H1 (cell line): ENCODE results near the gene CERT1. TPM values are rescaled to one million over a fixed set of nuclear protein-coding genes. Genes with fewer than 3 reads are reported as not detected.

Experiments used
- CTCF ChIA-PET: fragments of 300-600 bp; sonication (Branson Sonifier 250); formaldehyde crosslinking; loops from one replicate; lab custom pipeline; 2021; ENCODE audit not compliant: partially characterized antibody; lab: Charles Lee
- POLR2A ChIA-PET: fragments of 300-600 bp; sonication (Branson Sonifier 250); formaldehyde crosslinking; loops from one replicate; lab custom pipeline; 2021; ENCODE audit warnings: inconsistent platforms; ENCODE audit not compliant: partially characterized antibody; lab: Charles Lee
- DNase-seq, 2 experiments: peaks; one replicate each; pipeline versions ENCODE4 v3.0.0 to v3.0.0-alpha.2; 2010 to 2022; ENCODE audit warnings: low spot score in 2 of 2, low read depth in 1 of 2, mixed read lengths in 1 of 2
- FAIRE-seq: peaks from 2 replicates; lab custom pipeline; 2011; peaks lifted over from hg19 to GRCh38; lab: Jason Lieb, UNC
- H2AFZ ChIP-seq: 2 replicates; pipeline ENCODE4 v1.8.1; 2012; ENCODE audit warnings: low read length, inconsistent platforms
- H2AK5ac ChIP-seq: 2 replicates; pipeline ENCODE4 v1.6.1; 2013; ENCODE audit warnings: low read depth, low read length
- H2BK120ac ChIP-seq: replicated peaks from 2 replicates; pipeline ENCODE3; 2013; ENCODE audit warnings: low read depth, low read length, inconsistent platforms
- H2BK12ac ChIP-seq: 2 replicates; pipeline ENCODE4 v1.6.1; 2013; ENCODE audit warnings: low read depth, low read length
- H2BK15ac ChIP-seq: 2 replicates; pipeline ENCODE4 v1.6.1; 2013; ENCODE audit warnings: low read length
- H2BK20ac ChIP-seq: 2 replicates; pipeline ENCODE4 v1.6.1; 2013; ENCODE audit warnings: low read length
- H2BK5ac ChIP-seq: 2 replicates; pipeline ENCODE4 v1.6.1; 2013; ENCODE audit warnings: low read depth, low read length
- H3K14ac ChIP-seq: 2 replicates; pipeline ENCODE4 v1.6.1; 2013; ENCODE audit warnings: inconsistent platforms; ENCODE audit not compliant: insufficient read length
- H3K18ac ChIP-seq: 2 replicates; pipeline ENCODE4 v1.6.1; 2013; ENCODE audit warnings: low read length; ENCODE audit errors: extremely low read depth
- H3K23ac ChIP-seq: 2 replicates; pipeline ENCODE4 v1.6.1; 2013; ENCODE audit warnings: inconsistent platforms; ENCODE audit not compliant: insufficient read length
- H3K23me2 ChIP-seq: 2 replicates; pipeline ENCODE4 v1.6.1; 2013; ENCODE audit warnings: low read depth, low read length
- H3K27ac ChIP-seq: 2 replicates; pipeline ENCODE4 v1.6.1; 2011; ENCODE audit warnings: low read depth, low read length, inconsistent platforms
- H3K27me3 ChIP-seq, 4 experiments: replicated peaks in 1 of 4; 1 replicate in 1 of 4; 2 replicates in 3 of 4; pipeline versions ENCODE4 v1.6.1 to v1.8.1; 2011 to 2013; ENCODE audit warnings: low read length in 3 of 4, mild to moderate bottlenecking in 3 of 4, inconsistent platforms in 2 of 4, mixed read lengths in 2 of 4, moderate library complexity in 1 of 4; ENCODE audit not compliant: control insufficient read depth in 3 of 4, insufficient read depth in 3 of 4; ENCODE audit errors: extremely low read depth in 1 of 4
- H3K36me3 ChIP-seq, 4 experiments: 2 replicates each; pipeline versions ENCODE4 v1.6.1 to v1.8.1; 2011 to 2013; ENCODE audit warnings: mild to moderate bottlenecking in 4 of 4, low read length in 3 of 4, moderate library complexity in 2 of 4, control low read depth in 1 of 4, inconsistent platforms in 1 of 4; ENCODE audit not compliant: insufficient read depth in 4 of 4, control insufficient read depth in 2 of 4
- H3K4ac ChIP-seq: replicated peaks from 2 replicates; pipeline ENCODE3; 2013; ENCODE audit warnings: low read length, low read depth, mixed read lengths, inconsistent platforms; ENCODE audit not compliant: insufficient read length
- H3K4me1 ChIP-seq, 4 experiments: replicated peaks in 1 of 4; 1 replicate in 1 of 4; 2 replicates in 3 of 4; pipeline versions ENCODE4 v1.6.1 to v1.8.1; 2011 to 2013; ENCODE audit warnings: low read length in 3 of 4, inconsistent platforms in 2 of 4, mixed read lengths in 1 of 4; ENCODE audit not compliant: insufficient read depth in 4 of 4, control insufficient read depth in 3 of 4
- H3K4me2 ChIP-seq, 2 experiments: 2 replicates each; pipeline versions ENCODE4 v1.6.1 to v1.8.1; 2011 to 2013; ENCODE audit warnings: low read depth in 2 of 2, low read length in 2 of 2, control low read depth in 1 of 2, inconsistent platforms in 1 of 2, mild to moderate bottlenecking in 1 of 2; ENCODE audit not compliant: insufficient read depth in 1 of 2
- H3K4me3 ChIP-seq, 4 experiments: fragments of 200-600, 300-600 bp in 1 of 4; sonication (generic), shearing (Covaris generic), sonication (Bioruptor Twin) in 1 of 4; 2 replicates each; pipeline versions ENCODE4 v1.5.1 to v1.8.1; 2011 to 2016; ENCODE audit warnings: low read length in 4 of 4, low read depth in 3 of 4, control low read depth in 2 of 4, inconsistent platforms in 2 of 4, mild to moderate bottlenecking in 2 of 4, mixed read lengths in 1 of 4, moderate library complexity in 1 of 4; ENCODE audit not compliant: insufficient read depth in 2 of 4; ENCODE audit errors: extremely low read depth in 1 of 4
- H3K56ac ChIP-seq: replicated peaks from 2 replicates; pipeline ENCODE3; 2013; ENCODE audit warnings: low read depth, mild to moderate bottlenecking, mixed read lengths, low read length, inconsistent platforms; ENCODE audit not compliant: insufficient read length
- H3K79me1 ChIP-seq: 2 replicates; pipeline ENCODE4 v1.6.1; 2013; ENCODE audit warnings: low read depth, low read length, control low read depth
- H3K79me2 ChIP-seq, 2 experiments: 2 replicates each; pipeline versions ENCODE4 v1.6.1 to v1.8.1; 2012 to 2013; ENCODE audit warnings: low read length in 2 of 2, mild to moderate bottlenecking in 2 of 2, inconsistent platforms in 1 of 2; ENCODE audit not compliant: insufficient read depth in 2 of 2, control insufficient read depth in 1 of 2
- H3K9ac ChIP-seq, 4 experiments: replicated peaks in 1 of 4; 1 replicate in 1 of 4; 2 replicates in 3 of 4; pipeline versions ENCODE4 v1.6.1 to v1.8.1; 2011 to 2013; ENCODE audit warnings: low read depth in 3 of 4, low read length in 3 of 4, control low read depth in 2 of 4, mild to moderate bottlenecking in 2 of 4, moderate library complexity in 2 of 4, inconsistent platforms in 1 of 4; ENCODE audit errors: extremely low read depth in 1 of 4
- H3K9me3 ChIP-seq, 2 experiments: 2 replicates each; pipeline versions ENCODE4 v1.6.1 to v1.8.1; 2012 to 2013; ENCODE audit warnings: mild to moderate bottlenecking in 2 of 2, moderate library complexity in 2 of 2, control low read depth in 1 of 2, inconsistent platforms in 1 of 2, low read depth in 1 of 2, low read length in 1 of 2, mixed read lengths in 1 of 2; ENCODE audit not compliant: insufficient read depth in 2 of 2
- H4K20me1 ChIP-seq, 2 experiments: replicated peaks in 1 of 2; 2 replicates each; pipeline versions ENCODE3 to v1.8.1; 2011 to 2013; ENCODE audit warnings: inconsistent platforms in 2 of 2, low read length in 2 of 2, mild to moderate bottlenecking in 1 of 2; ENCODE audit not compliant: insufficient read depth in 2 of 2, control insufficient read depth in 1 of 2
- H4K5ac ChIP-seq: 2 replicates; pipeline ENCODE4 v1.6.1; 2013; ENCODE audit warnings: low read length, low read depth, mixed read lengths, inconsistent platforms; ENCODE audit not compliant: insufficient read length
- H4K8ac ChIP-seq: 2 replicates; pipeline ENCODE4 v1.8.0; 2013; ENCODE audit warnings: mild to moderate bottlenecking, moderate library complexity, low read length, inconsistent platforms; ENCODE audit not compliant: insufficient read depth; ENCODE audit errors: extremely low read depth
- H4K91ac ChIP-seq: replicated peaks from 2 replicates; pipeline ENCODE3; 2013; ENCODE audit warnings: low read length, mixed read lengths, inconsistent platforms; ENCODE audit not compliant: insufficient read length
- WGBS, 2 experiments: shearing (Covaris generic) in 1 of 2; methylation state at CpG; one replicate each; pipeline versions ENCODE4 v1.1.6 to v1.1.7; 2013 to 2015; ENCODE audit warnings: low lambda C conversion rate in 2 of 2, mixed read lengths in 2 of 2, inconsistent platforms in 1 of 2, low coverage in 1 of 2, missing lambda C conversion rate in 1 of 2; ENCODE audit not compliant: insufficient replicate concordance in 2 of 2, insufficient coverage in 1 of 2, insufficient read length in 1 of 2; ENCODE audit errors: extremely low coverage in 1 of 2, missing lambda C conversion rate in 1 of 2; 5-methylcytosine and 5-hydroxymethylcytosine counted together
- polyA plus RNA-seq, 7 experiments: library from polyadenylated mRNA; depleted of rRNA in 3 of 7; stranded (reverse) in 5 of 7; unstranded in 2 of 7; fragments of >200 nt in 5 of 7; fragments of 200-250 nt in 2 of 7; gene quantifications; 1 replicate in 5 of 7; 2 replicates in 1 of 7; 4 replicates in 1 of 7; pipeline versions ENCODE4 v1.2.1 to v1.2.3, GENCODE V29; 2011 to 2013; ENCODE audit warnings: missing spikeins in 2 of 7, mixed read lengths in 2 of 7
- total RNA-seq: library from RNA; stranded (reverse); fragmentation: NEBNext Ultra II Directional; extraction: Animal tissue kit (Norgen Biotek cat#: 25700); gene quantifications from 2 replicates; pipeline ENCODE4 v1.2.1, GENCODE V29; 2021
- TF ChIP-seq, protein P1 (sequence below), 3 experiments: IDR thresholded peaks; 1 replicate in 2 of 3; 2 replicates in 1 of 3; pipeline versions ENCODE4 v1.5.1 to v1.6.1; 2011; ENCODE audit warnings: low read length in 3 of 3, mild to moderate bottlenecking in 3 of 3, inconsistent platforms in 2 of 3, low read depth in 1 of 3, moderate library complexity in 1 of 3; ENCODE audit not compliant: insufficient read depth in 1 of 3; ENCODE audit errors: control extremely low read depth in 1 of 3
- TF ChIP-seq, protein P2 (sequence below): IDR thresholded peaks from 2 replicates; pipeline ENCODE4 v1.6.1; 2011; ENCODE audit warnings: low read depth, mild to moderate bottlenecking, low read length; ENCODE audit not compliant: insufficient read depth

CERT1 gene
- total and polyA plus RNA-seq, 2 of the 8 experiments (the other 6 are each of a cell fraction or from before 2014, with no cell fraction given) = 7.8 to 55.3 TPM

GRCh38 chr5:75412111-75412990 lies 99.1 kb downstream of the CERT1 start:
- Histone ChIP-seq H3K56ac (no peak overlapping the region), H3K27ac (no peak overlapping the region), H4K20me1 (no peaks in the 10 kb centered on the region), H2BK120ac (no peak overlapping the region), H3K36me3 (peaks cover 0 to 6% (median 0%) of the 10 kb centered on the region in 4 experiments; a peak in 2 of 8 replicates), H3K4me3 (peak overlapping the region in 1 of 4 experiments; percentile 10; a peak in 2 of 8 replicates), H2BK20ac (no peak overlapping the region), H2BK15ac (no peak overlapping the region), H3K4ac (no peak overlapping the region), H3K18ac (no peak overlapping the region), H2AFZ (no peak overlapping the region), H3K4me1 (peaks cover 0 to 6% (median 2%) of the 10 kb centered on the region in 4 experiments; a peak in 4 of 7 replicates), H2BK5ac (no peak overlapping the region), H3K79me1 (no peaks in the 10 kb centered on the region), H2AK5ac (no peak overlapping the region), H3K23ac (no peak overlapping the region), H2BK12ac (no peak overlapping the region), H3K27me3 (no peaks in the 10 kb centered on the region), H4K5ac (peak overlapping the region; percentile 68), H3K23me2 (no peaks in the 10 kb centered on the region), H3K79me2 (no peaks in the 10 kb centered on the region), H3K9ac (no peak overlapping the region), H3K4me2 (peak overlapping the region in 1 of 2 experiments; percentile 16; a peak in 2 of 4 replicates), H3K14ac (no peak overlapping the region), H4K8ac (no peak overlapping the region), H3K9me3 (no peaks in the 10 kb centered on the region), H4K91ac (no peak overlapping the region)
- 71% methylated on average over 4 of the region's 4 CpGs; no CpG with 5 or more reads in 1 of the 2 experiments for WGBS, 2 experiments
- no peak for FAIRE-seq
- no peak for DNase-seq
- ChIA-PET CTCF (interaction anchor here (0.6 to 2.3 kb wide), 4 partner anchors 10 to 1230 kb away, joined by 3 to 12 read pairs (median 3); no protein-coding TSS in a partner anchor), POLR2A (interaction anchor here (0.6 to 1.0 kb wide), 4 partner anchors 48 to 172 kb away, joined by 3 read pairs; no protein-coding TSS in a partner anchor)
- TF ChIP-seq, protein P1, sequence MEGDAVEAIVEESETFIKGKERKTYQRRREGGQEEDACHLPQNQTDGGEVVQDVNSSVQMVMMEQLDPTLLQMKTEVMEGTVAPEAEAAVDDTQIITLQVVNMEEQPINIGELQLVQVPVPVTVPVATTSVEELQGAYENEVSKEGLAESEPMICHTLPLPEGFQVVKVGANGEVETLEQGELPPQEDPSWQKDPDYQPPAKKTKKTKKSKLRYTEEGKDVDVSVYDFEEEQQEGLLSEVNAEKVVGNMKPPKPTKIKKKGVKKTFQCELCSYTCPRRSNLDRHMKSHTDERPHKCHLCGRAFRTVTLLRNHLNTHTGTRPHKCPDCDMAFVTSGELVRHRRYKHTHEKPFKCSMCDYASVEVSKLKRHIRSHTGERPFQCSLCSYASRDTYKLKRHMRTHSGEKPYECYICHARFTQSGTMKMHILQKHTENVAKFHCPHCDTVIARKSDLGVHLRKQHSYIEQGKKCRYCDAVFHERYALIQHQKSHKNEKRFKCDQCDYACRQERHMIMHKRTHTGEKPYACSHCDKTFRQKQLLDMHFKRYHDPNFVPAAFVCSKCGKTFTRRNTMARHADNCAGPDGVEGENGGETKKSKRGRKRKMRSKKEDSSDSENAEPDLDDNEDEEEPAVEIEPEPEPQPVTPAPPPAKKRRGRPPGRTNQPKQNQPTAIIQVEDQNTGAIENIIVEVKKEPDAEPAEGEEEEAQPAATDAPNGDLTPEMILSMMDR (IDR thresholded peaks at IDR 0.05; ENCODE audit: control extremely low read depth in 1 of 3, insufficient read depth in 1 of 3, low read depth in 1 of 3, low read length in 3 of 3) = peak in 1 of 3 experiments; percentile 17; a peak in 1 of 4 replicates
- TF ChIP-seq, protein P2, sequence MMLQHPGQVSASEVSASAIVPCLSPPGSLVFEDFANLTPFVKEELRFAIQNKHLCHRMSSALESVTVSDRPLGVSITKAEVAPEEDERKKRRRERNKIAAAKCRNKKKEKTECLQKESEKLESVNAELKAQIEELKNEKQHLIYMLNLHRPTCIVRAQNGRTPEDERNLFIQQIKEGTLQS = no peak
